ENCODE results near the gene TIE1. TPM values are rescaled to one million over a fixed set of nuclear protein-coding genes. Genes with fewer than 3 reads are reported as not detected.

The TIE1 gene
- total RNA-seq, 2 donors from 2014 or later = 4.9 to 7.6 TPM

GRCh38 chr1:43272576-43273571 lies 27.9 kb upstream of the TIE1 start:
- DNase-seq (no peak), ATAC-seq (no peak)
- intact Hi-C loops (cut with DNase I, micrococcal nuclease) = no loop called here

GRCh38 chr1:43273708-43274107 lies 27.1 kb upstream of the TIE1 start:
- ATAC-seq = no peak
- no peak for DNase-seq
- intact Hi-C loops (cut with DNase I, micrococcal nuclease) = no loop called here

GRCh38 chr1:43274125-43274803 lies 26.5 kb upstream of the TIE1 start:
- intact Hi-C loops (cut with DNase I, micrococcal nuclease) = no loop called here
- DNase-seq = no peak
- ATAC-seq = peak; percentile 15

- intact Hi-C loops (cut with DNase I, micrococcal nuclease) = no loop called here
- no peak for DNase-seq
- ATAC-seq = no peak
Observed at GRCh38 chr1:43274804-43275180, 26.0 kb upstream of the TIE1 start.

- ATAC-seq = no peak
- intact Hi-C loops (cut with DNase I, micrococcal nuclease) = no loop called here
- no peak for DNase-seq
Observed at GRCh38 chr1:43275826-43276620, 24.8 kb upstream of the TIE1 start.

- intact Hi-C loops (cut with DNase I, micrococcal nuclease) = no loop called here
- ATAC-seq (no peak), DNase-seq (no peak)
Observed at GRCh38 chr1:43276673-43277072, 24.1 kb upstream of the TIE1 start.

- peak in 1 of 2 donors; percentile 4 for DNase-seq
Observed at GRCh38 chr1:43277116-43277876, 23.5 kb upstream of the TIE1 start.

GRCh38 chr1:43279161-43279560 lies 21.6 kb upstream of the TIE1 start:
- intact Hi-C loops (cut with DNase I, micrococcal nuclease) = no loop called here
- ATAC-seq = no peak
- no peak for DNase-seq

More at GRCh38 chr1:43277116-43277876, 23.5 kb upstream of the TIE1 start:
- intact Hi-C loops (cut with DNase I, micrococcal nuclease) = no loop called here
- ATAC-seq = peak; percentile 64

GRCh38 chr1:43279666-43280065 lies 21.1 kb upstream of the TIE1 start:
- intact Hi-C loops (cut with DNase I, micrococcal nuclease) = no loop called here
- DNase-seq (no peak), ATAC-seq (no peak)

- DNase-seq (no peak), ATAC-seq (no peak)
- intact Hi-C loops (cut with DNase I, micrococcal nuclease) = no loop called here
Observed at GRCh38 chr1:43280692-43281091, 20.1 kb upstream of the TIE1 start.

GRCh38 chr1:43282220-43283195 lies 18.3 kb upstream of the TIE1 start:
- ATAC-seq = no peak
- no peak for DNase-seq
- intact Hi-C loops (cut with DNase I, micrococcal nuclease) = no loop called here

GRCh38 chr1:43284065-43284464 lies 16.7 kb upstream of the TIE1 start:
- intact Hi-C loops (cut with DNase I, micrococcal nuclease) = no loop called here
- ATAC-seq (peak; percentile 19), DNase-seq (peak in 1 of 2 donors; percentile 12)

GRCh38 chr1:43284546-43285110 lies 16.2 kb upstream of the TIE1 start:
- peak; percentile 40 for ATAC-seq
- peak in 1 of 2 donors; percentile 37 for DNase-seq
- intact Hi-C loops (cut with DNase I, micrococcal nuclease) = no loop called here

GRCh38 chr1:43285269-43285990 lies 15.4 kb upstream of the TIE1 start, which contains the start of gene C1orf210:
Gene C1orf210 (minus strand): TSS chr1:43285581. CDS start chr1:43283270, 2,311 bp downstream.
- DNase-seq (peak; percentile 94), ATAC-seq (peak; percentile 85)
- intact Hi-C loops (cut with DNase I, micrococcal nuclease) = no loop called here

- ATAC-seq (peak; percentile 27), DNase-seq (peak in 1 of 2 donors; percentile 42)
- intact Hi-C loops (cut with DNase I, micrococcal nuclease) = no loop called here
Observed at GRCh38 chr1:43286115-43286514, 14.7 kb upstream of the TIE1 start.

- intact Hi-C loops (cut with DNase I, micrococcal nuclease) = no loop called here
- DNase-seq = peak in 1 of 2 donors; percentile 17
- no peak for ATAC-seq
Observed at GRCh38 chr1:43286533-43286932, 14.2 kb upstream of the TIE1 start.

Data from left colon (tissue), 2 donors.